HuH-7 (cell line): ENCODE results near the gene DNAI2.

ENCODE experiments used
- DNase-seq: peaks from one replicate; pipeline ENCODE4 v3.0.0; 2011; ENCODE audit warnings: low spot score

DNAI2 gene

GRCh38 chr17:74342224-74342623, 68.2 kb downstream of the DNAI2 start:
- DNase-seq = no peak

DNA sequence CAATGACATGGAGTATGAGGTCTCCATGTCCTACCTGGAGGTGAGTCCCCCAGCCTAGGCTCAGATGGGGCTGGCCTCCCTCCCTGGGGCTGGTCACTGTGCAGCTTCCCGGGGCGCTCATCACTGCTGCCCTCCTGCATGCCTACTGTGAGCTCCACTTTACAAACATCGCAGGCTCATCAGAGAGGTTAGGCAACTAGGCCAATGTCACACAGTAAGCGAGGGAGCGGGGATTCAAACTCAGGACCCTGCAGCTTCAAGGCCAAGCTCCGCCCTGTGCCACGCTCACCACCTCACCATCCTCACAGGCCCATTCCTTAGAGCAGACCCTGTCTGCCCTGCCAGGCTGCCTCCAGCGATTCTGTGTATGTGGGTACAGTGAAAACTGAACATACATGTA, 69.1 kb downstream of the DNAI2 start:
- no peak for DNase-seq

DNA sequence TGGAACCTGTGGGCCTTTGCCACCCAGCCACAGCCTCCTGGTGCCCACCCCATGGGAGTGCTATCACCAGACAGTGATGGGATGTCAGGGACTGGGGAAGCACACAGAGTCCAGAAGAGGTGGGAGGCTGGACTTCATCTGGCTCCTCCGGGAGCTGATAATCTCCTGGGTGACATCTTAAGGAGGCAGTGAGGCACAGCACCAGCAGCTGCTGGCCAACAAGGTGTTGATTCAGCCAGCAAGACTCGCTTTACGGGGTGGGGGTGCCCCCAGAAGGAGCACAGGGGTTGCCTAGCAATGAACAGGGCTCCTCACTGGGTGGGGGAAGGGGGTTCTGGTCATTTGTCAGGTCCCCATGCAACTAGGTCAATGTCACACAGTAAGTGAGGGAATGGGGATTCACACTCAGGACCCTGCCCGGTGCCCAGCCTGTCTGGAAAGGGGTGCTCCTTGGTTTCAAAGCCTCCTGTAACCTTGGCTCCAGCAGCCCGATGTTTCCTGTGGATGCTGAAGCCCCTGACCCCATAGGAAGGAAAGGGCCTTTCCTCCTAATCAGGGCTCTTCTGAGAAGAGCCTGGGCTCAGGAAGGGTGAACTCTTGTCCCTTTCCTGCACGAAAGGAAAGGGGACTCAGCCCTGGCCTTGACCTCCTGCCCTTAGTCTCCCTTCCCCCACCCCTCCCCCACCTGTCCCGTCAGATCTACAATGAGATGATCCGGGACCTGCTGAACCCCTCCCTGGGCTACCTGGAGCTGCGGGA, 69.7 kb downstream of the DNAI2 start:
- no peak for DNase-seq

GRCh38 chr17:74344658-74345057, 70.6 kb downstream of the DNAI2 start:
- DNase-seq = no peak

GRCh38 chr17:74345433-74346241, 71.6 kb downstream of the DNAI2 start:
- no peak for DNase-seq

GRCh38 chr17:74347646-74348045, 73.6 kb downstream of the DNAI2 start:
- DNase-seq = no peak

DNA sequence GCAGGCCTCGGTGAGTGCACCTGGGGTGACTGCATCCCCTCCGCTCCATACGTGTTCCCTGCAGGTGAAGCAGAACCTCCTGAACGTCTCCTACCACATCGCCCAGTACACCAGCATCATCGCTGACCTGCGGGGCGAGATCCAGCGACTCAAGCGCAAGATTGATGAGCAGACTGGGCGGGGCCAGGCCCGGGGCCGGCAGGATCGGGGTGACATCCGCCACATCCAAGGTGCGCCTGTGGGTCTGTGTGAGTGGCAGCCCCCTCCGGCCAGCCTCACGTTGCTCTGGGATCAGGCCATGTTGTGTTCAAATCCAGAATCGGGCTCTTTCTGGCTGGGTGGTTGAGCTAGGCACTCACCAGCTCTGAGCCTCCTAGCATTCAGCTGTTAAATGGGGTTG, 75.1 kb downstream of the DNAI2 start:
- DNase-seq = no peak

- DNase-seq = no peak
Observed at GRCh38 chr17:74350486-74350885, 76.5 kb downstream of the DNAI2 start.

DNA sequence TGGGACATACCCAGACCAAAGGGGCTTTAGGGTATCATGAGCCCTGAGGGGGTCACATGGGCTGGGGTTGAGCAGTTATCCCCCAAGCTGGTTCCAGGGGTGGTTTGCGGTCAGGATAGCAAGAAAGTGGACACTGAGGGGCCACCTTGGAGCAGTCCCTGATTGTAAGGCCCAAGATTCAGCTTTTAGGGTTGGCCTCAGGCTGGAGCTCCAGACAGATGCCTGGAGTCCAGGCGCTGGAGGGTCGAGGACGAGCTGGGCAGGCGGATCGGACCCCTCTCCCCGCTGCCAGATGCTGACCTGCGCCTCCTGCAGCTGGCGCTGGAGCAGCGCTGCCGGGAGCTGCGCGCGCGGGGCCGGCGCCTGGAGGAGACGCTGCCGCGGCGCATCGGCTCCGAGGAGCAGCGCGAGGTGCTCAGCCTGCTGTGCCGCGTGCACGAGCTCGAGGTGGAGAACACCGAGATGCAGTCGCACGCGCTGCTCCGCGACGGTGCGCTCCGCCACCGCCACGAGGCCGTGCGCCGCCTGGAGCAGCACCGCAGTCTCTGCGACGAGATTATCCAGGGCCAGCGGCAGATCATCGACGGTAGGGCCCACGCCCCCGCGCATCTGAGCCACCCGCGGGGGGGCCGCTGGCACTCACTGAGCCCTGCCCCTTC, 77.6 kb downstream of the DNAI2 start:
- DNase-seq = no peak

- DNase-seq = no peak
Observed at GRCh38 chr17:74353446-74354060, 79.5 kb downstream of the DNAI2 start.

GRCh38 chr17:74354123-74354522, 80.1 kb downstream of the DNAI2 start:
- peak; percentile 99 for DNase-seq

DNA sequence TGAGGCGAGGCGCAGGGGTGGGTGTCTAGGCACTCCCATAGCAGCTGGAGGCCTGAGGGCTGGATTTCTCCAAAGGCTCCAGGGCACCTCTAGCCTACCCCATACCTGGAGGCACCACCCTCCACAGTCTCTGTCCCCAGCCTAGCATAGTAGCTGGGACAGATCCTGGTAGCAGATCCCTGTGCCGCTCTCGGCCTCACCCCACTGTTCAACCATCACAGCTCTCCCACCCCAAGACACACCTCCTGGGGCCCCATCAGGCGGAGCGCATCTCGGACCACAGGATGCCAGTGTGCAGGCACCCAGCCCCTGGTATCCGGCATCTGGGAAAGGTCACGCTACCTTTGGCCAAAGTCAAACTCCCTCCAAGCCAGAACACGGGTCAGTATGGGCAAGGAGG, 80.5 kb downstream of the DNAI2 start:
- DNase-seq = no peak

- DNase-seq = no peak
Observed at GRCh38 chr17:74355065-74355464, 81.0 kb downstream of the DNAI2 start.

- no peak for DNase-seq
Observed at GRCh38 chr17:74356646-74357465, 82.8 kb downstream of the DNAI2 start.

DNA sequence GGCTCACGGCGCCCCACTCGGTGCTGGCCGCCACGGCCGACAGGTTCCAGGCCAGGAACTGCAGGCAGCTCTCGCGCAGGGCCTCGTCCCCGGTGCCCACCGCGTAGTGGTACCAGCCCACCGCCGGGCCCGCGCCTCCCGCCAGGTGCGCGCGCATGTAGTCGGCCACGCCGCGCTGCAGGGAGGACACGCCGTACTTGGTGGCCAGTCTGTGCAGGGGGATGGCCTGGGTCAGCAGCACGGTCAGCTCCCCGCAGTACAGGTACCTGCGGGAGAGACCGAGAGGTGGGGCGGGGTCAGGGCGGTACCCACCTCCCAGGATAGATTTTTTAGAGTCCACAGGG, 83.4 kb downstream of the DNAI2 start:
- DNase-seq = no peak

DNA sequence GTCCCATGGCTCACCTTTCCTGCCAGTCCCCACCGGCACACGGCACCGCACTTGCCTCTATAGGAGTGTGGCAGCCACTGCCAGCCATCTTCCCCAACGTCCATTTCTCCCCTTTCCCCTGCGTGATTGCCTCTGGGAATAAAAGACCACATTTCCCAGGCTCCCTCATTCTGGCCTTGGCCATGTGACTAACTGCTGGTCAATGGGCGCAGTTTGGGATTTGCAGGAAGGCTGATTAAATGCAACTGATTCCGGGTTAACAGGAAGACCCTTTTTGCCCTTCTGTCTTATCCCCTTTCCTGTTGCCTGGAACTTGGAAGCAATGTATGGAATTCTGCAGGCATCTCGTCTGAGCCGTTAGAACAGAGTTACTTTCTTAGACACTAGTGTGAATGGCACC, 84.7 kb downstream of the DNAI2 start:
- DNase-seq = no peak

- no peak for DNase-seq
Observed at GRCh38 chr17:74359916-74360315, 85.9 kb downstream of the DNAI2 start.

GRCh38 chr17:74360899-74361229, 86.8 kb downstream of the DNAI2 start:
- DNase-seq = no peak

DNA sequence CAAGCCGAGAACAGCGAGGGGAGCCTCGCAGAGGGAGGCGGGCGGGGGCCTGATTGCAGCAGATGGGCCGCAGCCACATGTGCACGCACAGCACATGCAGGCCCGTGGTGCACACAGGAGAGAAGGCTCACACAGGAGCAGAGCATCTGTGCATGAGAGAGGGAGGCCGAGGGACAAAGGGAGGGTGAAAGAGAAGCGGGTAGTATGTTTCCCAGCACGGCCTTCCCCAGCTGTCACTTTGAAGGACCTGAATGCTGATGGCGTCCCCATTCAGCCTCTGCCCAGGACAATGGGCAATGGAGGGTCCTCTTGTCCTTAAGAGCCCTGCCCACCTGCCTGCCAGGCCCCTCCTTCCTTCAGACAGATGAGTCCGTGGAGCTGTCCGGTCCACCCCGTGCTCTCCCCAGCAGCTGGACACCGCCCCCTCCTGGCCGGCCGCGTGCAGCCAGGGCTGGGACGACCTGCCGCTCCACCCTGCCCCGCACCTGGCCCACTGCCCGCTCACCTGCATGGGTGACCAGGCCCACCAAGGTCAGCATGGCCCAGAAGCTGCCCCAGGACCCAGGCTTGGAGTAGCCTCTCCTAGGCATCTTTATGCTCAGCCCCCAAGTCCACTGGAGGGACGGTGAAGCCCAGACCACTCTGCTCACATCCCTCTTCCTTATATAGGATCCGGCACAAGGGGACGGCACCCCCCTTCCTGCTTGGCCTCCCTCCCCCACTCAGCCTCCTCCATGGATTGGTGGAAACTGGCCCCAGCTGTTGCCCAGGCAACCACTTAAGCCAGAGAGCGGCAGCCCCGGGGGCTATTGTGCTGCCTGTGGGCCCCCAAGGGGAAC, 87.4 kb downstream of the DNAI2 start, which contains the start of gene BTBD17:
TSS of gene BTBD17 (minus strand) at position 639 of the 839 bp plus-strand sequence. CDS start at position 590, 49 bp downstream.
- DNase-seq = peak; percentile 86

DNA sequence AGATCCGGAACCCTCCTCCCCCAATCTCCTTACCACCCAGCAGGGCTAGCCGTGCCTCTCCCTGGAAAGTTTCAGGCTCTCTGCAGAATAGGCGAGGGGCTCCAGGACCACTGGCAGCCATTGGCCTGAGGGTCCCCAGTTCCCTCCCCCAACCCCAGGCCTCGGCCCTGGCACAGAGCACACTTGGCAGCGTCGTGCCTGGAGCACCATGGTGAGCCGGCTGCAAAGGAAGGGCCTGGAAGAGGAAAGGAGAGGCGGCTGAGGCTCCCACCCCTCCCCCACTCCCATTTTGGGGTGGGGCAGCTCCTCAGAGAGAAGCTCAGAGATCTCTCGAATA, 88.0 kb downstream of the DNAI2 start:
- no peak for DNase-seq
